Measurements from ENCODE around the gene CYP26A1. TPM values are rescaled to one million over a fixed set of nuclear protein-coding genes. Genes with fewer than 3 reads are reported as not detected.

Gene CYP26A1
- total and polyA plus RNA-seq, 4 donors = 0.08 to 1.4 (median 0.29) TPM; not detected in 1

GRCh38 chr10:93096901-93097300 lies 23.2 kb downstream of the CYP26A1 start:
- WGBS = 91% methylated on average over 5 of the region's 5 CpGs
- no peak overlapping the region for H3K9ac ChIP-seq (ENCODE audit: low read depth in 1 of 2, low read length in 2 of 2)
- no peaks in the 10 kb centered on the region for H3K36me3 ChIP-seq (ENCODE audit: control insufficient read depth in 4 of 4, insufficient read depth in 3 of 4, low read depth in 1 of 4, low read length in 3 of 4)
- DNase-seq (ENCODE audit: low spot score) = no peak
- no peaks in the 10 kb centered on the region for H3K4me1 ChIP-seq (ENCODE audit: control insufficient read depth in 4 of 4, insufficient read depth in 4 of 4, low read length in 3 of 4)
- H3K27ac ChIP-seq (ENCODE audit: low read depth in 1 of 2, low read length in 2 of 2) = no peak overlapping the region
- H3K9me3 ChIP-seq (ENCODE audit: control insufficient read depth in 4 of 4, low read length in 3 of 4) = no peaks in the 10 kb centered on the region
- TF ChIP-seq HNF4G (IDR thresholded peaks at IDR 0.05) = no peak
- no peak for TF ChIP-seq RAD21 (IDR thresholded peaks at IDR 0.05)
- no peak for TF ChIP-seq NR2F2 (IDR thresholded peaks at IDR 0.05)
- TF ChIP-seq MAX (IDR thresholded peaks at IDR 0.05) = no peak
- no peak for TF ChIP-seq ZBTB33 (IDR thresholded peaks at IDR 0.05)
- TF ChIP-seq, protein P1, sequence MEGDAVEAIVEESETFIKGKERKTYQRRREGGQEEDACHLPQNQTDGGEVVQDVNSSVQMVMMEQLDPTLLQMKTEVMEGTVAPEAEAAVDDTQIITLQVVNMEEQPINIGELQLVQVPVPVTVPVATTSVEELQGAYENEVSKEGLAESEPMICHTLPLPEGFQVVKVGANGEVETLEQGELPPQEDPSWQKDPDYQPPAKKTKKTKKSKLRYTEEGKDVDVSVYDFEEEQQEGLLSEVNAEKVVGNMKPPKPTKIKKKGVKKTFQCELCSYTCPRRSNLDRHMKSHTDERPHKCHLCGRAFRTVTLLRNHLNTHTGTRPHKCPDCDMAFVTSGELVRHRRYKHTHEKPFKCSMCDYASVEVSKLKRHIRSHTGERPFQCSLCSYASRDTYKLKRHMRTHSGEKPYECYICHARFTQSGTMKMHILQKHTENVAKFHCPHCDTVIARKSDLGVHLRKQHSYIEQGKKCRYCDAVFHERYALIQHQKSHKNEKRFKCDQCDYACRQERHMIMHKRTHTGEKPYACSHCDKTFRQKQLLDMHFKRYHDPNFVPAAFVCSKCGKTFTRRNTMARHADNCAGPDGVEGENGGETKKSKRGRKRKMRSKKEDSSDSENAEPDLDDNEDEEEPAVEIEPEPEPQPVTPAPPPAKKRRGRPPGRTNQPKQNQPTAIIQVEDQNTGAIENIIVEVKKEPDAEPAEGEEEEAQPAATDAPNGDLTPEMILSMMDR (IDR thresholded peaks at IDR 0.05; ENCODE audit: low read depth, low read length, missing input control) = no peak
- TF ChIP-seq GABPA (IDR thresholded peaks at IDR 0.05 in 1 of 2, conservative IDR thresholded peaks at IDR 0.05 in 1 of 2) = no peak
- TF ChIP-seq, protein P2, sequence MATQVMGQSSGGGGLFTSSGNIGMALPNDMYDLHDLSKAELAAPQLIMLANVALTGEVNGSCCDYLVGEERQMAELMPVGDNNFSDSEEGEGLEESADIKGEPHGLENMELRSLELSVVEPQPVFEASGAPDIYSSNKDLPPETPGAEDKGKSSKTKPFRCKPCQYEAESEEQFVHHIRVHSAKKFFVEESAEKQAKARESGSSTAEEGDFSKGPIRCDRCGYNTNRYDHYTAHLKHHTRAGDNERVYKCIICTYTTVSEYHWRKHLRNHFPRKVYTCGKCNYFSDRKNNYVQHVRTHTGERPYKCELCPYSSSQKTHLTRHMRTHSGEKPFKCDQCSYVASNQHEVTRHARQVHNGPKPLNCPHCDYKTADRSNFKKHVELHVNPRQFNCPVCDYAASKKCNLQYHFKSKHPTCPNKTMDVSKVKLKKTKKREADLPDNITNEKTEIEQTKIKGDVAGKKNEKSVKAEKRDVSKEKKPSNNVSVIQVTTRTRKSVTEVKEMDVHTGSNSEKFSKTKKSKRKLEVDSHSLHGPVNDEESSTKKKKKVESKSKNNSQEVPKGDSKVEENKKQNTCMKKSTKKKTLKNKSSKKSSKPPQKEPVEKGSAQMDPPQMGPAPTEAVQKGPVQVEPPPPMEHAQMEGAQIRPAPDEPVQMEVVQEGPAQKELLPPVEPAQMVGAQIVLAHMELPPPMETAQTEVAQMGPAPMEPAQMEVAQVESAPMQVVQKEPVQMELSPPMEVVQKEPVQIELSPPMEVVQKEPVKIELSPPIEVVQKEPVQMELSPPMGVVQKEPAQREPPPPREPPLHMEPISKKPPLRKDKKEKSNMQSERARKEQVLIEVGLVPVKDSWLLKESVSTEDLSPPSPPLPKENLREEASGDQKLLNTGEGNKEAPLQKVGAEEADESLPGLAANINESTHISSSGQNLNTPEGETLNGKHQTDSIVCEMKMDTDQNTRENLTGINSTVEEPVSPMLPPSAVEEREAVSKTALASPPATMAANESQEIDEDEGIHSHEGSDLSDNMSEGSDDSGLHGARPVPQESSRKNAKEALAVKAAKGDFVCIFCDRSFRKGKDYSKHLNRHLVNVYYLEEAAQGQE (IDR thresholded peaks at IDR 0.05) = no peak
- TF ChIP-seq EGR1 (IDR thresholded peaks at IDR 0.05; ENCODE audit: low read depth in 2 of 2) = no peak
- TF ChIP-seq HNF4A (conservative IDR thresholded peaks at IDR 0.05) = no peak
- no peak for TF ChIP-seq FOXA2 (IDR thresholded peaks at IDR 0.05)
- TF ChIP-seq RXRA (IDR thresholded peaks at IDR 0.05) = no peak
- no peak for TF ChIP-seq FOXA1 (IDR thresholded peaks at IDR 0.05)
- H3K27me3 ChIP-seq (ENCODE audit: control insufficient read depth in 4 of 4, insufficient read depth in 4 of 4, low read length in 3 of 4) = no peaks in the 10 kb centered on the region
- no peak overlapping the region for H3K4me3 ChIP-seq (ENCODE audit: low read depth in 1 of 3, low read length in 3 of 3)

DNA sequence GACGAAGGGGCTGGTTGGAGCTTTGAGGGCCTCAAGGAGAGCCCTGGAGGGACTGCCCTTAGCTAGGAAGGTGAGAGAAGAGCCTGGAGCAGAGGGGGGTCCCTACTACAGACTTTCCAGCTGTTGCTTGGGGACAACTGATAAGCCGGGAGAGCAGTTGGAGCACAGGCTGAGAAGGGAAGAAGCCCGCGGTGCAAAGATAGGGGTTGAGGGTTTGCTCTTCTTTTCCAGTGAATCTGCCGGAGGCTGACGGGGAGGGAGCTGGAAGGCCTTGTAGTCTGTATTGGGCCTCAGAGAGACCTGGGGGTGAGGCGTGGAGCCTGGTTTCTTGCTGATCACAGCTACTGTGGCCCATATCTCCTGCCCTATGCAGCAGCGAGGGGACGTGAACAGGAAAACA lies 23.7 kb downstream of the CYP26A1 start:
- H3K4me3 ChIP-seq (ENCODE audit: low read depth in 1 of 3, low read length in 3 of 3) = no peak overlapping the region
- DNase-seq (ENCODE audit: low spot score) = no peak
- 90% methylated on average over 9 of the region's 9 CpGs for whole genome bisulfite sequencing

More for the DNA sequence above, 23.7 kb downstream of the CYP26A1 start:
- H3K27ac ChIP-seq (ENCODE audit: low read depth in 1 of 2, low read length in 2 of 2) = no peak overlapping the region
- H3K9me3 ChIP-seq (ENCODE audit: control insufficient read depth in 4 of 4, low read length in 3 of 4) = no peaks in the 10 kb centered on the region
- TF ChIP-seq ZBTB33 (IDR thresholded peaks at IDR 0.05) (no peak), RAD21 (IDR thresholded peaks at IDR 0.05) (no peak), YY1 (IDR thresholded peaks at IDR 0.05) (no peak), EGR1 (IDR thresholded peaks at IDR 0.05; ENCODE audit: low read depth in 2 of 2) (no peak), JUND (IDR thresholded peaks at IDR 0.05) (no peak)
- no peak overlapping the region for H3K9ac ChIP-seq (ENCODE audit: low read depth in 1 of 2, low read length in 2 of 2)
- no peaks in the 10 kb centered on the region for H3K4me1 ChIP-seq (ENCODE audit: control insufficient read depth in 4 of 4, insufficient read depth in 4 of 4, low read length in 3 of 4)
- no peaks in the 10 kb centered on the region for H3K27me3 ChIP-seq (ENCODE audit: control insufficient read depth in 4 of 4, insufficient read depth in 4 of 4, low read length in 3 of 4)
- no peaks in the 10 kb centered on the region for H3K36me3 ChIP-seq (ENCODE audit: control insufficient read depth in 4 of 4, insufficient read depth in 3 of 4, low read depth in 1 of 4, low read length in 3 of 4)

All from liver (tissue), 9 donors.